ENCODE data around the gene SIDT2. TPM values are rescaled to one million over a fixed set of nuclear protein-coding genes. Genes with fewer than 3 reads are reported as not detected.

The SIDT2 gene
- total and polyA plus RNA-seq, 2 experiments from 2014 or later = 16.1 to 32.9 TPM

DNA sequence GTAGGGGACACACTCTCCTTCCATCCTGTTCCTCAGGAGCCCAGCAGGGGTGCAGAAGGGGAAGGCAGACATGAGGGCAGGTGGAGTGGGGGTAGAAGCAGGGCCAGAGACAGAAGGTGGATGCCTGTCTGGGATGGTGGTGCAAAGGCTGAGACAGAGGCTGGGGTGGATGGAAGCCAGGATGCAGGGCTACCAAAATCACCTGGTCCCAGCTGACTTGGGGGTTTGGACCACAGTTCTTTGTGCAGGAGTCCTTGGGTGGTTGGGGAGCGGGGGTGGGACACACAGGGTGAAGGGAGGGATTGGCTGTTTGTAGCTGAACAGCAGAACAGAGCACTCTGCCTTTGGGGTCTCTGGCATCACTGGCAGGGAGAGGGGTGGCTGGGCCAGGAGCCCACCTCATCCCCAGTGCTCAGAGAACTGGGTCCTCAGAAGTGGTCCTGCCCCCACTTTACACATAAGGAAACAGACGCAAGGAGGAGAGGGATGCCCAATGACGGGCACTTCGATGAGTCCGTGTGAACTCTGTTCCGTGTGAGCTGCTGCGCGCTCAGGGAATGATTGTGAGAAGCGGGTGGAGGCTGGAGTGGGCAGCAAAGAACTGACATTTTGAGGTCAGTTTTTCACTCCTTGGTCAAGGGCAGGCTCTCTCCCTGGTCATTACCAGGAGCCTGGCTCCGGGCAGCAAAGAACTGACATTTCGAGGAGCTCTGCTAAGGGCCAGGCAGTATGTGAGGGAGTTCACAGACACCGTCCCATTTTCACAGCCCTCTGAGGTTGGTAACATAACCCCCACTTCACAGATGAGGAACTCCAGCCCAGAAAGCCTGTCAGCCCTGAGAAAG, 22.5 kb downstream of the SIDT2 start:
- peak overlapping the region; percentile 99 for H3K27ac ChIP-seq
- no peak overlapping the region for H3K4me3 ChIP-seq
- H3K9me3 ChIP-seq (ENCODE audit: low read depth) = no peaks in the 10 kb centered on the region
- H3K4me1 ChIP-seq (ENCODE audit: low read depth) = peaks cover 25% of the 10 kb centered on the region
- DNase-seq (ENCODE audit: low read depth in 1 of 2, low spot score in 1 of 2) = peak in 1 of 2 donors; percentile 42
- peaks cover 3% of the 10 kb centered on the region for H3K36me3 ChIP-seq
- no peaks in the 10 kb centered on the region for H3K27me3 ChIP-seq
- TF ChIP-seq, protein P1, sequence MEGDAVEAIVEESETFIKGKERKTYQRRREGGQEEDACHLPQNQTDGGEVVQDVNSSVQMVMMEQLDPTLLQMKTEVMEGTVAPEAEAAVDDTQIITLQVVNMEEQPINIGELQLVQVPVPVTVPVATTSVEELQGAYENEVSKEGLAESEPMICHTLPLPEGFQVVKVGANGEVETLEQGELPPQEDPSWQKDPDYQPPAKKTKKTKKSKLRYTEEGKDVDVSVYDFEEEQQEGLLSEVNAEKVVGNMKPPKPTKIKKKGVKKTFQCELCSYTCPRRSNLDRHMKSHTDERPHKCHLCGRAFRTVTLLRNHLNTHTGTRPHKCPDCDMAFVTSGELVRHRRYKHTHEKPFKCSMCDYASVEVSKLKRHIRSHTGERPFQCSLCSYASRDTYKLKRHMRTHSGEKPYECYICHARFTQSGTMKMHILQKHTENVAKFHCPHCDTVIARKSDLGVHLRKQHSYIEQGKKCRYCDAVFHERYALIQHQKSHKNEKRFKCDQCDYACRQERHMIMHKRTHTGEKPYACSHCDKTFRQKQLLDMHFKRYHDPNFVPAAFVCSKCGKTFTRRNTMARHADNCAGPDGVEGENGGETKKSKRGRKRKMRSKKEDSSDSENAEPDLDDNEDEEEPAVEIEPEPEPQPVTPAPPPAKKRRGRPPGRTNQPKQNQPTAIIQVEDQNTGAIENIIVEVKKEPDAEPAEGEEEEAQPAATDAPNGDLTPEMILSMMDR (IDR thresholded peaks at IDR 0.05; ENCODE audit: low read depth, low read length) = no peak

DNA sequence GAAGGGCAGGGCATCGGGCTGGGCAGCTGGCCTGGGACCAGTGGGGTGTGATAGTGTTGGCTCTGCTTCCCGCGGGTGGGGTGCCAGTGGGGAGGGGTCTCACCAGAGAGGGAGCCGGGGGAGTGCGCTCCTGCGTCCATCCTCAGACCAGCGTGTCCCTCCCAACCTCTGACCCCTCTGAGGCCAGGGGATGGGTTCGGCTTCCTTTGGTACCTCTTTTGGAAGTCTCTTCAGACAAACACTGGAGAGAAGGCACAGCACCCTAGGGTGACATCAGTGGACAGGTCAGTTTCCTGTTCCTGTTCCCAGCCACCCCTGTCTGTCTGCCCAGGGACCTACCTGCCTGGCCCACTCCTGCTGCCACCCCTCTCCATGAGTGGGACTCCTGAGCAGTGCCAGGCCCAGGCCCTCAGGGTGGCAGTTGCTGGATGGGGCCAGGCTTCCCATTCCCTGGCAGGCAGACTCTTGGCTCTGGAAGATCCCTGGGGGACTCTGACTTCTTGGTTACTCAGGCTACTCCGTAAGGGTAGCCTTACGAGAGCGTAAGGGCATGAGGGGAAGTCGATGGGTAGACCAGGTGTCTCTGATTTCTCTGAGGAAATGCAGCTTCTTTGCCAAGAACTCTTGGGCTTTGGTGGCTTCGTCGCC, 23.2 kb downstream of the SIDT2 start:
- Histone ChIP-seq H3K36me3 (peaks cover 3% of the 10 kb centered on the region), H3K9me3 (ENCODE audit: low read depth) (no peaks in the 10 kb centered on the region), H3K4me1 (ENCODE audit: low read depth) (peaks cover 25% of the 10 kb centered on the region), H3K27me3 (no peaks in the 10 kb centered on the region), H3K4me3 (no peak overlapping the region), H3K27ac (peak overlapping the region; percentile 17)
- peak in 1 of 2 donors; percentile 55 for DNase-seq (ENCODE audit: low read depth in 1 of 2, low spot score in 1 of 2)
- TF ChIP-seq, protein P1 (IDR thresholded peaks at IDR 0.05; ENCODE audit: low read depth, low read length) = no peak

DNA sequence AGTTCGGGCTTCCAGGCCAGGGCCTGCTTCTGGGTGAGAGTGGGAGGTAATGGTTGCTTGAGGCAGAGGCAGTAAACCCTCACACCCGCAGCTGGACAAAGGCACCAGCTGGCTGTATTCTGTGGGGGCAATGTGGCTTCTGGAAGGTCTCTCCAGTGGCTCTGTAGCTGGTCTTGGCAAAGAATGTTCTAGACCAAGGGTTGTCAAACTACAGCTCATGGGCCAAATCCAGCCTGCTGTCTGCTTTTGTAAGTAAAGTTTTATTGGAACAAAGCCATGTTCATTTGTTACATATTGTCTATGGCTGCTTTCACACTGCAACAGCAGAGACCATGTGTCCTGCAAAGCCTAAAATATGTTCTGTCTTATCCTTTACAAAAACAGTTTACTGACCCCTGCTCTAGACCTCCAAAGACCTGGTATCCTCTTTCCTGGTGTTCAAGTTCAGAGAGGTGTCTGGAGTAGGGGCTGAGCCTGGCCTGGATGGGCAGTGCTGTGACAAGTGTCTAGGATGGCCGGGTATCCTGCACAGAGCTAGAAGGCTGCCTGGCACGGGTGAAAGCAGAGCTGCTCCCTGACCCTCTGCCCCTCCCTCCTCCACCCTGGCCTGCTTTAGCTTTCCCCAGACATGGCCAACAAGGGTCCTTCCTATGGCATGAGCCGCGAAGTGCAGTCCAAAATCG, 24.0 kb downstream of the SIDT2 start:
- H3K4me3 ChIP-seq = no peak overlapping the region

DNA sequence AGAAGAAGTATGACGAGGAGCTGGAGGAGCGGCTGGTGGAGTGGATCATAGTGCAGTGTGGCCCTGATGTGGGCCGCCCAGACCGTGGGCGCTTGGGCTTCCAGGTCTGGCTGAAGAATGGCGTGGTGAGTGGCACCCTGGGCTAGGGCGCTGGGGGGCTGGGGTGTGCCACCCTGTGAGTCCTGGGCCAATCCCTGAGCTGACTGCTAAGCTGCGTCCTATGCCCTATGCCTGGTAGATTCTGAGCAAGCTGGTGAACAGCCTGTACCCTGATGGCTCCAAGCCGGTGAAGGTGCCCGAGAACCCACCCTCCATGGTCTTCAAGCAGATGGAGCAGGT, 24.5 kb downstream of the SIDT2 start:
- H3K4me1 ChIP-seq (ENCODE audit: low read depth) = peaks cover 23% of the 10 kb centered on the region
- peaks cover 3% of the 10 kb centered on the region for H3K36me3 ChIP-seq
- no peak overlapping the region for H3K4me3 ChIP-seq

More for the DNA sequence above, 24.0 kb downstream of the SIDT2 start:
- Histone ChIP-seq H3K27me3 (no peaks in the 10 kb centered on the region), H3K4me1 (ENCODE audit: low read depth) (peaks cover 25% of the 10 kb centered on the region), H3K9me3 (ENCODE audit: low read depth) (no peaks in the 10 kb centered on the region), H3K27ac (no peak overlapping the region), H3K36me3 (peaks cover 3% of the 10 kb centered on the region)
- peak in 1 of 2 donors; percentile 56 for DNase-seq (ENCODE audit: low read depth in 1 of 2, low spot score in 1 of 2)
- TF ChIP-seq, protein P1 (IDR thresholded peaks at IDR 0.05; ENCODE audit: low read depth, low read length) = no peak

More for the DNA sequence above, 24.5 kb downstream of the SIDT2 start:
- Histone ChIP-seq H3K9me3 (ENCODE audit: low read depth) (no peaks in the 10 kb centered on the region), H3K27me3 (no peaks in the 10 kb centered on the region), H3K27ac (no peak overlapping the region)
- no peak for DNase-seq (ENCODE audit: low read depth in 1 of 2, low spot score in 1 of 2)
- TF ChIP-seq, protein P1 (IDR thresholded peaks at IDR 0.05; ENCODE audit: low read depth, low read length) = no peak
